GM12875 (cell line): ENCODE data around the gene FAM241B.

Source experiments
- H3K4me3 ChIP-seq: one replicate; pipeline ENCODE4 v1.5.1; 2011; ENCODE audit warnings: low read depth, low read length, control low read depth
- TF ChIP-seq, protein P1 (sequence below): IDR thresholded peaks from 2 replicates; pipeline ENCODE4 v1.5.1; 2011; ENCODE audit warnings: low read depth, mild to moderate bottlenecking, control low read depth, inconsistent platforms, low read length, moderate library complexity, borderline replicate concordance; ENCODE audit not compliant: insufficient read depth

Gene FAM241B

DNA sequence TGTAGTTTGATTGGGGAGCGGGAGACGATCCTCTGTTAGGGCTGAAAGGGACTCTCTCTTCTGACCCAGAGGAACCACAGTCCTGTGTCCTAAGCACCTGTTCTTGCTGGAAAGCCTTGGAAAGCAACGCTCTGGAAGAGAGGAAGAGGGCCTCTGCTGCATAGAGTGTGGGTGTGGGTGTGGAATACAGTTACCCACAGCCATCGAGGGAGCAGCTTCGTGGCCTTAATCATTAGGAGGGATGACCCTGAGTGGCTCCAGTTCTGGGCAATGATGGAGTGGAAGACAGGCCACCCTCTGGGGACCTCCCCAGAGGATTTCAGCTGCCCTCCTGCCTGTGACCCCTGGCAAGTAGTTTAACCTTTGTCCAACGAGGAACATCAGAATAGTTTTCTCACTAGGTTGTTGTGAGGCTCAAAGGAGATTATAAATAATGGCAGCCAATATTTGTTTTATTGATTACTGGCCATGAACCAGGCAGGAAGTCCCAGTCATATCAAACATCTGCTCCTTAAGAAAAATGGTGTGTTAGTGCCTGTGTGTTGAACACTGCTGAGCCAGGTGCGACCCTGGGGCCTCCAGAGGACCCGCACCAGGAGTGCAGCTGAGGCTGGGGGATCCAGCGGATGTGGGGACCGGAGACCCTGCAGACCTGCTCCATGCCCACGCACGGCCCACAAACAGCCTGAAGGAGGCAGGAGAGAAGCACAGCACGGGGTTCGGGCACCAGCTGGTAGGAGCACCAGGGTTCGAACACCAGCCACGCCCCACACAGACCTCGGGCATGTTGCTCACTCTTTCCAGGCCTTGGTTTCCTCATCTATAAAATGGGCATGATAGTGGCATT lies 35.6 kb downstream of the FAM241B start:
- TF ChIP-seq, protein P1, sequence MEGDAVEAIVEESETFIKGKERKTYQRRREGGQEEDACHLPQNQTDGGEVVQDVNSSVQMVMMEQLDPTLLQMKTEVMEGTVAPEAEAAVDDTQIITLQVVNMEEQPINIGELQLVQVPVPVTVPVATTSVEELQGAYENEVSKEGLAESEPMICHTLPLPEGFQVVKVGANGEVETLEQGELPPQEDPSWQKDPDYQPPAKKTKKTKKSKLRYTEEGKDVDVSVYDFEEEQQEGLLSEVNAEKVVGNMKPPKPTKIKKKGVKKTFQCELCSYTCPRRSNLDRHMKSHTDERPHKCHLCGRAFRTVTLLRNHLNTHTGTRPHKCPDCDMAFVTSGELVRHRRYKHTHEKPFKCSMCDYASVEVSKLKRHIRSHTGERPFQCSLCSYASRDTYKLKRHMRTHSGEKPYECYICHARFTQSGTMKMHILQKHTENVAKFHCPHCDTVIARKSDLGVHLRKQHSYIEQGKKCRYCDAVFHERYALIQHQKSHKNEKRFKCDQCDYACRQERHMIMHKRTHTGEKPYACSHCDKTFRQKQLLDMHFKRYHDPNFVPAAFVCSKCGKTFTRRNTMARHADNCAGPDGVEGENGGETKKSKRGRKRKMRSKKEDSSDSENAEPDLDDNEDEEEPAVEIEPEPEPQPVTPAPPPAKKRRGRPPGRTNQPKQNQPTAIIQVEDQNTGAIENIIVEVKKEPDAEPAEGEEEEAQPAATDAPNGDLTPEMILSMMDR, result no peak
- no peak overlapping the region for H3K4me3 ChIP-seq

DNA sequence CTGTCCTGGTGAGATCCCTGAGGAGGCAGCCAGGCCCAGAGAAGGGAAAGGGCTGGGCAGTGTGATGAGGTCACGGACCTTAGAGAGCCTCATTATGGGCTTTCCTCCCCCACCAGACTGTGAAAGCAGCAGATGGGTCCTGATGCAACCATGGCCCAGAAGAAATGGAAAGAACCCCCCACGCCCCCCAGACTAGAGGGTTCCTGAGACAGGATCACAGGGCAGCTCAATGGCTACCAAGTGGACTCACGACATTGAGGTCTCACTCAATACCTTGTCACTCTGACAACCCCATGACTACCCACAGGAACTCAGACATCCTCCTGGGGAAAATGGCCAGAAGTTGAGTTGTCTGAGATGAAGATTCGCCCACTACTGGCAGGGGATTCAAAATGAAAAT lies 36.7 kb downstream of the FAM241B start:
- no peak overlapping the region for H3K4me3 ChIP-seq
- TF ChIP-seq, protein P1, result no peak

DNA sequence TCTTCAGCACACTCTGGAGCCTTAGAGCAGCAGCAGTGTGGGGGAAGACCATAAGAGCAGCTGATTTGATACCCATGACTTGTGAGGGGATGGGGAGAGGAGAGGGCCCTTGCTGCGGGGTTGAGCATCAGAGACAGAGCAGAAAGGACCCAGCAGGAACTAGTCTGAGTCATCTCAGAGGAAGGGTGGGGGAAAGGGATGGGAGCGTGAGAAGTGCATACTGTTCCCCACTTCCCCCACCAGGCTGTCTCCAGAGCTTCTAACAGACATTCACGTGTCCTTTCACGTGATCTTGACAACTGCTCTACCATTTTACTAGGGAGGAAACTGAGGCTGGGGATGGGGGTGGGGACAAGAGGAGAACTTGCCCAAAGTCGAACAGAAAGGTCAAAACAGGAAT lies 38.7 kb downstream of the FAM241B start:
- TF ChIP-seq, protein P1, result no peak
- H3K4me3 ChIP-seq, result no peak overlapping the region

DNA sequence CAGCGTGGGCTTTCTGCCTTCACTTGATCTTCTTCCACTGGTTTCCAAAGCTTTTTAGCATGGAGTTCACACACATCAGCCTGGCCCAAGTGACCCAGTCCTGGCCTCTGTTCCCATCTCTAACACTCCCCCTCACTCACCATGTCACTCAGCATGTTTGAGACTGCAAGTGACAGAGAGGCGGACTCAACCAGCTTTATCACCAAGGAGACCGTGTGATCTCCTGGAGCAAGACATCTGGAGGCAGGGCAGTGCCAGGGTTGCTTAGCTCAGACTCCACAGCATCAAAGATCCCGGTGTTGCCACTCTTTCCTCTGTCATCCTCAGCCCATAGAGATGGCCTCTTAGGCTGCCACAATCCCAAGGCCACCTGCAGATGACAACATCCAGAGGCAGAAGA lies 39.4 kb downstream of the FAM241B start:
- no peak overlapping the region for H3K4me3 ChIP-seq
- TF ChIP-seq, protein P1, result no peak

DNA sequence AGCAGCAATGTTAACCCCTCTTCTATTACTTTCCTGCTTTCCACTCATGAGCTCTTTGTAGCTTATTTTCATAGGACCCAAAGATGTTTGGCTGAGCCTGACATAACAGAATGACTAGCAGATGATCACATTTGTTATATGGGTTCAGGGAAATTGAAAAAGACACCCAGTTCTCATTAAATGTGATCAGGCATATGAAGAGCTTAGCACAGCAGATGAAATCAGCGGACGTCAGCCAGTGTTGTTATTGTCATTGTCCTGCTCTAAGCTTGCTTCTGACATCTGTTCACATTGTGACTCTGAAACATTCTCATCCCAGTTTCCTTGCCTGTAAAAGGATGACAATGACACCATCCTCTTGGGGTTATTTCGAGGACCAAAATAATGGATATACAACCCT lies 43.5 kb downstream of the FAM241B start:
- TF ChIP-seq, protein P1, result no peak
- H3K4me3 ChIP-seq, result no peak overlapping the region

DNA sequence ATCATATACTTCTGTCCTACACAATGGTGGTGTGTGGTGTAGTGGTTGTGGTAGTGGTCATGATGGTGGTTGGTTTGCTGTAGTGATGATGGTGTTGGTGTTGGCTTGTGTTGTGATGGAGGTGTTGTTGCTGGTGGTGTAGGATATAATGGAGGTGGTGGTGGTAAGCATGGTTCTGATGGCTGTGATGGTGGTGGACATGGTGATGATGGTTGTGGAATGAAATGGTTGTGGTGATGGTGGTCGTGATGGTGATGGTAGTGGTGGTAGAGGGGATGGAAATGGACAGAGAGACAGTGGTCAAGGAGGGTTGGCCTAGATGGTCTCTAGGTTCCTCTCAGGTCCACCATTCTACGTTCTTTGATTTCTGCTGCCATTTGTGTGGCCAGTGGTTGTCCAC lies 44.7 kb downstream of the FAM241B start:
- H3K4me3 ChIP-seq, result no peak overlapping the region
- TF ChIP-seq, protein P1, result no peak

DNA sequence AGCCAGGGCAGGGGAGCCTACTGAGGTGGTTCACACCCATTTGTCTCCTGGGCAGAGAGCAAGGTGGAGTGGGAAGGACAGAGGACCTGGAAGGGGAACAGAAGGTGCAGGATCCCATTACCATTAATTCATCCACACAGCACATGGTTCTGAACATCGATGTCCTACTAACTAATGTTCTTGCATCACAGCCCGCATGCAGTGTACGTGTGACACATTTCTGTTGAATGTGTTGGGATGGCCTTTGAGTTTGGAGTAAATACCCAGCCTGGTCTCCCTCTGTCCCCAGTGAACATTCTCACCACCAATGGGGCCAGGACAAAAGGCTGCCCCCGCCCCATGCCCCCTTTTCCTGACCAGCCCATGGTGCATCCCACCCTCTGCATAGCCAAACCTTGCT lies 46.3 kb downstream of the FAM241B start:
- TF ChIP-seq, protein P1, result no peak
- H3K4me3 ChIP-seq, result no peak overlapping the region
